IMR-90 (cell line): Measurements from ENCODE around the gene METTL22. TPM values are rescaled to one million over a fixed set of nuclear protein-coding genes. Genes with fewer than 3 reads are reported as not detected.

Experiments used
- ATAC-seq: fragments of 200-7000 bp; cut with Tn5 transposase; 2 replicates; pipeline ENCODE4 v1.9.1; 2020; ENCODE audit warnings: low read depth, mild to moderate bottlenecking, moderate library complexity
- BruUV-seq: library from RNA; stranded (reverse); fragments of 400-500 nt; replicated peaks from 2 replicates; lab custom pipeline; 2021; lab: Mats Ljungman, UMichigan
- CTCF ChIA-PET: fragments of 300-600 bp; formaldehyde crosslinking; extraction: SDS; loops from one replicate; lab custom pipeline; 2021; ENCODE audit warnings: antibody characterized with exemption; lab: Yijun Ruan, JAX
- POLR2A ChIA-PET: fragments of 300-600 bp; sonication (Branson Sonifier 250); formaldehyde crosslinking; loops from one replicate; lab custom pipeline; 2022; ENCODE audit warnings: antibody characterized with exemption; ENCODE audit not compliant: unreplicated experiment; lab: Charles Lee
- DNase-seq: peaks from one replicate; pipeline ENCODE4 v3.0.0; 2013
- H2AFZ ChIP-seq: replicated peaks from 2 replicates; pipeline ENCODE3; 2013; ENCODE audit warnings: low read length, mild to moderate bottlenecking; ENCODE audit not compliant: poor library complexity
- H2AK5ac ChIP-seq: 2 replicates; pipeline ENCODE4 v1.6.1; 2013; ENCODE audit warnings: low read depth, low read length, inconsistent platforms
- H2AK9ac ChIP-seq: replicated peaks from 2 replicates; pipeline ENCODE3; 2013; ENCODE audit warnings: mild to moderate bottlenecking, low read depth, low read length, moderate library complexity; ENCODE audit not compliant: poor library complexity
- H2BK120ac ChIP-seq: 2 replicates; pipeline ENCODE4 v1.6.1; 2013; ENCODE audit warnings: low read depth, low read length, inconsistent platforms
- H2BK15ac ChIP-seq: 3 replicates; pipeline ENCODE4 v1.6.1; 2013; ENCODE audit warnings: low read depth, low read length, inconsistent platforms
- H2BK20ac ChIP-seq: 2 replicates; pipeline ENCODE4 v1.6.1; 2013; ENCODE audit warnings: low read depth, mild to moderate bottlenecking, inconsistent platforms, low read length, moderate library complexity
- H2BK5ac ChIP-seq: 2 replicates; pipeline ENCODE4 v1.6.1; 2013; ENCODE audit warnings: mild to moderate bottlenecking, low read depth, low read length, inconsistent platforms; ENCODE audit not compliant: poor library complexity, severe bottlenecking
- H3K14ac ChIP-seq: replicated peaks from 2 replicates; pipeline ENCODE4 v1.6.1; 2013; ENCODE audit warnings: low read depth, low read length, inconsistent platforms
- H3K18ac ChIP-seq: 2 replicates; pipeline ENCODE4 v1.6.1; 2013; ENCODE audit warnings: low read depth, low read length, control low read depth
- H3K23ac ChIP-seq: 2 replicates; pipeline ENCODE4 v1.6.1; 2013; ENCODE audit warnings: low read depth, low read length, inconsistent platforms
- H3K27ac ChIP-seq: 2 replicates; pipeline ENCODE4 v1.5.1; 2013; ENCODE audit warnings: mild to moderate bottlenecking, control low read depth, low read length; ENCODE audit not compliant: insufficient read depth
- H3K27me3 ChIP-seq: 2 replicates; pipeline ENCODE4 v1.6.1; 2013; ENCODE audit warnings: low read length; ENCODE audit not compliant: control insufficient read depth, insufficient read depth
- H3K36me3 ChIP-seq: 2 replicates; pipeline ENCODE4 v1.6.1; 2013; ENCODE audit warnings: low read length, mixed read lengths; ENCODE audit not compliant: control insufficient read depth, insufficient read depth
- H3K4ac ChIP-seq: 2 replicates; pipeline ENCODE4 v1.6.1; 2013; ENCODE audit warnings: low read depth, low read length, inconsistent platforms
- H3K4me1 ChIP-seq: 2 replicates; pipeline ENCODE4 v1.6.1; 2013; ENCODE audit warnings: low read length, mixed read lengths; ENCODE audit not compliant: control insufficient read depth, insufficient read depth
- H3K4me2 ChIP-seq: 2 replicates; pipeline ENCODE4 v1.6.1; 2013; ENCODE audit warnings: low read depth, mild to moderate bottlenecking, control low read depth, low read length, moderate library complexity
- H3K4me3 ChIP-seq: 2 replicates; pipeline ENCODE4 v1.5.1; 2013; ENCODE audit warnings: low read depth, mild to moderate bottlenecking, control low read depth, low read length, moderate library complexity; ENCODE audit not compliant: insufficient read depth
- H3K56ac ChIP-seq: 2 replicates; pipeline ENCODE4 v1.6.1; 2013; ENCODE audit warnings: low read length, inconsistent platforms; ENCODE audit not compliant: insufficient read depth; ENCODE audit errors: extremely low read depth
- H3K79me1 ChIP-seq, 2 experiments: 2 replicates each; pipeline ENCODE4 v1.6.1; 2013; ENCODE audit warnings: low read length in 2 of 2, inconsistent platforms in 1 of 2, low read depth in 1 of 2
- H3K9ac ChIP-seq: 2 replicates; pipeline ENCODE4 v1.6.1; 2013; ENCODE audit warnings: low read depth, low read length, control low read depth
- H3K9me1 ChIP-seq: 2 replicates; pipeline ENCODE4 v1.6.1; 2013; ENCODE audit warnings: low read length, inconsistent platforms; ENCODE audit not compliant: insufficient read depth
- H3K9me3 ChIP-seq: 2 replicates; pipeline ENCODE4 v1.6.1; 2013; ENCODE audit warnings: low read length; ENCODE audit not compliant: control insufficient read depth, insufficient read depth
- H4K20me1 ChIP-seq: 2 replicates; pipeline ENCODE4 v1.6.1; 2013; ENCODE audit warnings: low read length, inconsistent platforms; ENCODE audit not compliant: insufficient read depth
- H4K5ac ChIP-seq: 2 replicates; pipeline ENCODE4 v1.6.1; 2013; ENCODE audit warnings: mild to moderate bottlenecking, low read depth, low read length, control low read depth
- H4K8ac ChIP-seq, 2 experiments: 2 replicates each; pipeline ENCODE4 v1.6.1; 2013; ENCODE audit warnings: low read depth in 2 of 2, low read length in 2 of 2, control low read depth in 1 of 2, inconsistent platforms in 1 of 2
- H4K91ac ChIP-seq: 2 replicates; pipeline ENCODE4 v1.6.1; 2013; ENCODE audit warnings: low read depth, low read length, inconsistent platforms; ENCODE audit not compliant: insufficient read depth
- CHD1 ChIP-seq: IDR thresholded peaks from 2 replicates; pipeline ENCODE4 v1.6.1; 2012; ENCODE audit warnings: low read depth, low read length, improper control_type of control experiment
- WGBS, 2 experiments: methylation state at CpG; one replicate each; pipeline versions ENCODE4 v1.1.5 to v1.1.7; 2013; ENCODE audit warnings: missing lambda C conversion rate in 2 of 2; ENCODE audit not compliant: insufficient read length in 1 of 2; ENCODE audit errors: extremely low coverage in 2 of 2; 5-methylcytosine and 5-hydroxymethylcytosine counted together
- dilution Hi-C: fragments of 300-500 bp; cut with HindIII; formaldehyde crosslinking; loops from one replicate; pipeline ENCODE4 v1.14.3; 2018; ENCODE audit warnings: low sequenced_read_pairs; ENCODE audit not compliant: unreplicated experiment
- in situ Hi-C: fragments of 300-500 bp; cut with MboI; formaldehyde crosslinking; loops from 3 replicates; pipeline ENCODE4 v1.14.3; 2019; ENCODE audit warnings: low sequenced_read_pairs, inconsistent platforms, mixed read lengths
- intact Hi-C: fragments of 100-400 bp; cut with micrococcal nuclease; formaldehyde crosslinking; loops from 2 replicates; pipeline ENCODE4 v1.10.0; 2022
- polyA plus RNA-seq, 3 experiments: library from polyadenylated mRNA; depleted of rRNA; stranded (reverse); fragments of >200 nt; gene quantifications; 2 replicates each; pipeline ENCODE4 v1.2.3, GENCODE V29; 2012; ENCODE audit warnings: low replicate concordance in 1 of 3
- total RNA-seq: library from RNA; depleted of rRNA; stranded (reverse); fragments of >200 nt; gene quantifications from 2 replicates; pipeline ENCODE4 v1.2.3, GENCODE V29; 2012
- TF ChIP-seq, protein P1 (sequence below): fragments of 150-350 bp; IDR thresholded peaks from 2 replicates; pipeline ENCODE4 v1.6.1; 2017; ENCODE audit warnings: mild to moderate bottlenecking, antibody characterized with exemption, low read length, low read depth

METTL22 gene
- total and polyA plus RNA-seq, 2 of the 4 experiments (the other 2 are of a cell fraction): 27.2 to 51.2 TPM

GRCh38 chr16:8583732-8584131 lies 37.8 kb upstream of the METTL22 start:
- POLR2A ChIA-PET: interaction anchor here (0.8 kb wide), 1 partner anchor 11 kb away, joined by 5 read pairs; no protein-coding TSS in a partner anchor
- Histone ChIP-seq H4K91ac (no peak overlapping the region), H3K4ac (no peak overlapping the region), H3K9ac (no peak overlapping the region), H4K8ac (no peak overlapping the region), H3K4me3 (no peak overlapping the region), H3K4me2 (no peak overlapping the region), H3K9me3 (no peaks in the 10 kb centered on the region), H3K27me3 (peaks cover 14% of the 10 kb centered on the region), H2BK5ac (no peak overlapping the region), H3K18ac (no peak overlapping the region), H3K23ac (no peak overlapping the region), H3K79me1 (no peaks in the 10 kb centered on the region), H3K4me1 (no peaks in the 10 kb centered on the region), H2AFZ (peak overlapping the region; percentile 60), H3K14ac (no peak overlapping the region), H2BK15ac (no peak overlapping the region), H3K36me3 (no peaks in the 10 kb centered on the region), H2BK120ac (no peak overlapping the region), H4K20me1 (no peaks in the 10 kb centered on the region), H3K9me1 (no peaks in the 10 kb centered on the region), H2AK5ac (no peak overlapping the region), H2BK20ac (no peak overlapping the region), H3K56ac (no peak overlapping the region), H3K27ac (no peak overlapping the region), H4K5ac (no peak overlapping the region), H2AK9ac (no peak overlapping the region)
- no peak for DNase-seq
- in situ Hi-C loops (no loop called here), dilution Hi-C loops (no loop called here), intact Hi-C loops (no loop called here)
- BruUV-seq: no TSS peak
- WGBS, 2 experiments: 56% methylated on average over 2 of the region's 4 CpGs; no CpG with 5 or more reads in 1 of the 2 experiments
- CTCF ChIA-PET: no interaction called here
- ATAC-seq: no peak
- TF ChIP-seq, protein P1, sequence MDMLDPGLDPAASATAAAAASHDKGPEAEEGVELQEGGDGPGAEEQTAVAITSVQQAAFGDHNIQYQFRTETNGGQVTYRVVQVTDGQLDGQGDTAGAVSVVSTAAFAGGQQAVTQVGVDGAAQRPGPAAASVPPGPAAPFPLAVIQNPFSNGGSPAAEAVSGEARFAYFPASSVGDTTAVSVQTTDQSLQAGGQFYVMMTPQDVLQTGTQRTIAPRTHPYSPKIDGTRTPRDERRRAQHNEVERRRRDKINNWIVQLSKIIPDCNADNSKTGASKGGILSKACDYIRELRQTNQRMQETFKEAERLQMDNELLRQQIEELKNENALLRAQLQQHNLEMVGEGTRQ: peak; percentile 64; the same call in 1 of the 2 replicates
- TF ChIP-seq CHD1: no peak
